Nephron (organoid): ENCODE measurements around the gene TLE4.

ENCODE experiments used
- H3K27ac Mint-ChIP-seq, 3 experiments: 2 replicates each; pipeline ENCODE4 v1.8.0; 2020; ENCODE audit warnings: mixed read lengths in 3 of 3, mild to moderate bottlenecking in 2 of 3, moderate library complexity in 1 of 3
- H3K27me3 Mint-ChIP-seq: 2 replicates; pipeline ENCODE4 v1.8.0; 2021; ENCODE audit warnings: low read depth, mild to moderate bottlenecking, moderate library complexity, mixed read lengths
- H3K36me3 Mint-ChIP-seq: 2 replicates; pipeline ENCODE4 v1.8.0; 2020; ENCODE audit warnings: low read depth, mixed read lengths
- H3K4me1 Mint-ChIP-seq: 2 replicates; pipeline ENCODE4 v1.8.0; 2020; ENCODE audit warnings: mixed read lengths
- H3K4me3 Mint-ChIP-seq, 3 experiments: 2 replicates each; pipeline ENCODE4 v1.8.0; 2020; ENCODE audit warnings: mild to moderate bottlenecking in 3 of 3, mixed read lengths in 3 of 3, moderate library complexity in 2 of 3
- H3K9me3 Mint-ChIP-seq: 2 replicates; pipeline ENCODE4 v1.8.0; 2020; ENCODE audit warnings: mixed read lengths
- CTCF ChIP-seq, 3 experiments: fragments of 200-600 bp; sonication (generic); IDR thresholded peaks; one replicate each; pipeline ENCODE4 v1.5.0; 2021; ENCODE audit warnings: antibody characterized with exemption in 3 of 3; ENCODE audit not compliant: unreplicated experiment in 3 of 3

The TLE4 gene

GRCh38 chr9:79698967-79699366 lies 127.2 kb downstream of the TLE4 start:
- Mint-ChIP-seq H3K9me3 (no peaks in the 10 kb centered on the region), H3K27ac (no peak overlapping the region), H3K4me3 (no peak overlapping the region), H3K4me1 (peaks cover 9% of the 10 kb centered on the region), H3K27me3 (no peaks in the 10 kb centered on the region), H3K36me3 (peaks cover 23% of the 10 kb centered on the region)
- TF ChIP-seq CTCF (IDR thresholded peaks at IDR 0.05; ENCODE audit: unreplicated experiment in 3 of 3), result no peak

GRCh38 chr9:79699479-79699878 lies 127.7 kb downstream of the TLE4 start:
- Mint-ChIP-seq H3K36me3 (peaks cover 28% of the 10 kb centered on the region), H3K4me1 (peaks cover 3% of the 10 kb centered on the region), H3K9me3 (no peaks in the 10 kb centered on the region), H3K4me3 (no peak overlapping the region), H3K27me3 (no peaks in the 10 kb centered on the region), H3K27ac (no peak overlapping the region)
- TF ChIP-seq CTCF (IDR thresholded peaks at IDR 0.05; ENCODE audit: unreplicated experiment in 3 of 3), result no peak

GRCh38 chr9:79700607-79701360 lies 129.0 kb downstream of the TLE4 start:
- Mint-ChIP-seq H3K27ac (no peak overlapping the region), H3K27me3 (no peaks in the 10 kb centered on the region), H3K9me3 (no peaks in the 10 kb centered on the region), H3K4me3 (no peak overlapping the region), H3K4me1 (no peaks in the 10 kb centered on the region), H3K36me3 (peaks cover 36% of the 10 kb centered on the region)
- no peak for TF ChIP-seq CTCF (IDR thresholded peaks at IDR 0.05; ENCODE audit: unreplicated experiment in 3 of 3)

- Mint-ChIP-seq H3K27ac (no peak overlapping the region), H3K4me1 (no peaks in the 10 kb centered on the region), H3K27me3 (no peaks in the 10 kb centered on the region), H3K36me3 (peaks cover 45% of the 10 kb centered on the region), H3K4me3 (no peak overlapping the region), H3K9me3 (no peaks in the 10 kb centered on the region)
- no peak for TF ChIP-seq CTCF (IDR thresholded peaks at IDR 0.05; ENCODE audit: unreplicated experiment in 3 of 3)
These were observed 129.9 kb downstream of the TLE4 start for GRCh38 chr9:79701651-79702050.

- Mint-ChIP-seq H3K4me3 (no peak overlapping the region), H3K4me1 (no peaks in the 10 kb centered on the region), H3K27me3 (no peaks in the 10 kb centered on the region)
These were observed 133.9 kb downstream of the TLE4 start for GRCh38 chr9:79705704-79706103.

More at GRCh38 chr9:79705704-79706103, 133.9 kb downstream of the TLE4 start:
- H3K36me3 Mint-ChIP-seq, result peaks cover 78% of the 10 kb centered on the region
- TF ChIP-seq CTCF (IDR thresholded peaks at IDR 0.05; ENCODE audit: unreplicated experiment in 3 of 3), result no peak
- no peaks in the 10 kb centered on the region for H3K9me3 Mint-ChIP-seq
- no peak overlapping the region for H3K27ac Mint-ChIP-seq
